Prostate gland (tissue), 2 donors: ENCODE measurements around the gene PDZD7.

Experiments used
- POLR2A ChIP-seq: fragments of 450-650 bp; IDR thresholded peaks from one replicate; pipeline ENCODE4 v1.6.1; 2016; ENCODE audit warnings: antibody characterized with exemption, mild to moderate bottlenecking
- POLR2AphosphoS5 ChIP-seq: sonication (generic); formaldehyde crosslinking; IDR thresholded peaks from one replicate; pipeline ENCODE4 v1.6.1; 2017; ENCODE audit warnings: antibody characterized with exemption
- TF ChIP-seq, protein P1 (sequence below), 4 experiments: fragments of 200-600 bp in 2 of 4; fragments of 450-650 bp in 2 of 4; sonication (generic) in 2 of 4; IDR thresholded peaks; 1 replicate in 3 of 4; 2 replicates in 1 of 4; pipeline ENCODE4 v1.5.1; 2016 to 2019; ENCODE audit warnings: antibody characterized with exemption in 4 of 4, mild to moderate bottlenecking in 2 of 4, moderate library complexity in 2 of 4

DNA sequence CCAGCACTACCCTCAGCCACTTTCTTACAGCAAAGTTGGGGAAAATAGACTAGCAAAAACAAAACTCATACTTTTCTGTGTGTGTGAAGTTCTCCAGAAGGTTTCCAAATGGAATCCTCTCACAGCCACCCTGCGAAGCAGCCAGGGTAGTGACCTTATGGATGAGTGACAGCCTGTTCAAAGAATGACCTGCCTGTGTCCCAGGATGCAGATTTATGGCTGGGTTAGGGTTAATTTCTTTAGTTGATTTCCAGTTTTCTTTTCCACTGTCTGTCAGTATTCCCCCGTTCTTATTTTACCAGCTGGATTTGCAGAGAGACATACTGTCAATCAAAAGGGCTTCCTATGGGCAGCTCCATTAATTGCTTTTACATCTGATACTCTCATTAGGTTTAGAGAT, 64.0 kb downstream of the PDZD7 start:
- TF ChIP-seq, protein P1, sequence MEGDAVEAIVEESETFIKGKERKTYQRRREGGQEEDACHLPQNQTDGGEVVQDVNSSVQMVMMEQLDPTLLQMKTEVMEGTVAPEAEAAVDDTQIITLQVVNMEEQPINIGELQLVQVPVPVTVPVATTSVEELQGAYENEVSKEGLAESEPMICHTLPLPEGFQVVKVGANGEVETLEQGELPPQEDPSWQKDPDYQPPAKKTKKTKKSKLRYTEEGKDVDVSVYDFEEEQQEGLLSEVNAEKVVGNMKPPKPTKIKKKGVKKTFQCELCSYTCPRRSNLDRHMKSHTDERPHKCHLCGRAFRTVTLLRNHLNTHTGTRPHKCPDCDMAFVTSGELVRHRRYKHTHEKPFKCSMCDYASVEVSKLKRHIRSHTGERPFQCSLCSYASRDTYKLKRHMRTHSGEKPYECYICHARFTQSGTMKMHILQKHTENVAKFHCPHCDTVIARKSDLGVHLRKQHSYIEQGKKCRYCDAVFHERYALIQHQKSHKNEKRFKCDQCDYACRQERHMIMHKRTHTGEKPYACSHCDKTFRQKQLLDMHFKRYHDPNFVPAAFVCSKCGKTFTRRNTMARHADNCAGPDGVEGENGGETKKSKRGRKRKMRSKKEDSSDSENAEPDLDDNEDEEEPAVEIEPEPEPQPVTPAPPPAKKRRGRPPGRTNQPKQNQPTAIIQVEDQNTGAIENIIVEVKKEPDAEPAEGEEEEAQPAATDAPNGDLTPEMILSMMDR (IDR thresholded peaks at IDR 0.05): no peak
- no peak for TF ChIP-seq POLR2A
- TF ChIP-seq POLR2AphosphoS5: no peak
